A673 (cell line): ENCODE measurements around the gene VPS13D. TPM values are rescaled to one million over a fixed set of nuclear protein-coding genes. Genes with fewer than 3 reads are reported as not detected.
"Not testable (repeated sequence)": the region's sequence is repeated elsewhere in the genome, so short reads cannot be mapped to it uniquely, and the experiment has no call there.

Experiments used
- BruUV-seq: library from RNA; stranded (reverse); fragments of 400-500 nt; replicated peaks from 2 replicates; lab custom pipeline; 2021; lab: Mats Ljungman, UMichigan
- CTCF ChIA-PET: fragments of 300-600 bp; sonication (Branson Sonifier 250); formaldehyde crosslinking; loops from one replicate; lab custom pipeline; 2022; ENCODE audit warnings: antibody characterized with exemption; lab: Charles Lee
- POLR2A ChIA-PET: fragments of 300-600 bp; sonication (Branson Sonifier 250); formaldehyde crosslinking; loops from one replicate; lab custom pipeline; 2022; ENCODE audit warnings: antibody characterized with exemption; ENCODE audit not compliant: low non-redundant PET; lab: Charles Lee
- DNase-seq: peaks from one replicate; pipeline ENCODE4 v3.0.0-alpha.2; 2015; ENCODE audit warnings: low spot score
- H3K27ac ChIP-seq: fragments of 200-600 bp; sonication (generic); 2 replicates; pipeline ENCODE4 v1.5.1; 2016; ENCODE audit warnings: mixed run types, low read depth, mild to moderate bottlenecking, mixed read lengths, antibody characterized with exemption, low read length; ENCODE audit not compliant: poor library complexity, severe bottlenecking
- H3K27me3 ChIP-seq: fragments of 200-600 bp; sonication (generic); replicated peaks from 2 replicates; pipeline ENCODE4 v1.6.1; 2017; ENCODE audit warnings: mixed run types, low read depth, mild to moderate bottlenecking, mixed read lengths, antibody characterized with exemption, low read length; ENCODE audit not compliant: insufficient read depth, poor library complexity
- H3K36me3 ChIP-seq: fragments of 200-600 bp; sonication (generic); 2 replicates; pipeline ENCODE4 v1.6.1; 2016; ENCODE audit warnings: mixed run types, mild to moderate bottlenecking, mixed read lengths, antibody characterized with exemption, low read length; ENCODE audit not compliant: insufficient read depth, poor library complexity, severe bottlenecking
- H3K4me1 ChIP-seq: fragments of 200-600 bp; sonication (generic); 2 replicates; pipeline ENCODE4 v1.6.1; 2017; ENCODE audit warnings: mixed run types, mild to moderate bottlenecking, mixed read lengths, antibody characterized with exemption, low read length; ENCODE audit not compliant: insufficient read depth, poor library complexity, severe bottlenecking
- H3K4me3 ChIP-seq: fragments of 200-600 bp; sonication (generic); 2 replicates; pipeline ENCODE4 v1.5.1; 2016; ENCODE audit warnings: low read depth, mixed run types, mild to moderate bottlenecking, mixed read lengths, low read length; ENCODE audit not compliant: poor library complexity, severe bottlenecking
- H3K9me3 ChIP-seq: fragments of 200-600 bp; sonication (generic); 2 replicates; pipeline ENCODE4 v1.6.1; 2016; ENCODE audit warnings: mixed run types, low read depth, mild to moderate bottlenecking, mixed read lengths, antibody characterized with exemption, low read length; ENCODE audit not compliant: poor library complexity, severe bottlenecking
- EZH2 ChIP-seq: fragments of 200-600 bp; sonication (generic); IDR thresholded peaks from 2 replicates; pipeline ENCODE4 v1.6.1; 2017; ENCODE audit warnings: borderline replicate concordance, low read depth, mild to moderate bottlenecking, mixed read lengths, antibody characterized with exemption, low read length; ENCODE audit not compliant: poor library complexity, severe bottlenecking
- intact Hi-C: fragments of 100-400 bp; cut with micrococcal nuclease; formaldehyde crosslinking; loops from one replicate; pipeline ENCODE4 v1.10.0; 2022; ENCODE audit not compliant: unreplicated experiment
- total RNA-seq: library from RNA; stranded (reverse); gene quantifications from 2 replicates; pipeline ENCODE4 v1.2.3, GENCODE V29; 2021
- TF ChIP-seq, protein P1 (sequence below): fragments of 300-800, 200-600 bp; sonication (generic); conservative IDR thresholded peaks from 2 replicates; pipeline ENCODE4 v1.5.1; 2017; ENCODE audit warnings: low read depth, mild to moderate bottlenecking, antibody characterized with exemption, low read length, moderate library complexity, mixed read lengths

Gene VPS13D
- total RNA-seq, 1 experiment from 2014 or later: 32.5 TPM

DNA sequence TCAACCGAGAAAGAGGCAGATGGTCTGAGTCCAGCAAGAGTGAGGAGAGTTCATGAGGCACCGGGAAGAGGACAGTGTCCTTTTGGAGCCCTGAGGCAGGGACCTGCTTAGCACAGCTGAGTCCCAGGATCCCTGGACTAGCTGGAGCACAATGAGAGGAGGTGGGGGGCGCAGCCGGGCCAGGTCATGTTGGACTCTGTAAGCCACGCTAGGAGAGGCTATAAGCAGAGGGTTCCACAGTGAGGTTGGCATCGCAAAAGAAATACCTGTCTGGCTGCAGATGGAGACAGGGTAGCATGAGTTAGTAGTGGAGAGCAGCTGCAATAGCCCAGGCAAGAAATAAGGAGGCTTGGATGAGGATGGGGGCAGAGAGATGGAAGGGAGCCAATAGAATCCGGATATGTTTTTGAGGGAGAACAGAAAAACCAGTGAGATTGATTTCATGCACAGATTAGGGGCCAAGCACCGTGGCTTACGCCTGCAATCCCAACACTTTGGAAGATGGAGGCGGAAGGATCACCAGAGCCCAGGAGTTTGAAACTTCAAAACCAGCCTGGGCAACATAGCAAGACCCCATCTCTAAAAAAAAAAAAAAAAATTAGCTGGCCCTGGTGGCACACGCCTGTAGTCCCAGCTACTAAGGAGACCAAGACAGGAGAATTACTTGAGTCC, 290.0 kb downstream of the VPS13D start:
- Histone ChIP-seq H3K4me3 (no peak overlapping the region), H3K27me3 (no peaks in the 10 kb centered on the region), H3K36me3 (no peaks in the 10 kb centered on the region), H3K27ac (no peak overlapping the region), H3K4me1 (no peaks in the 10 kb centered on the region), H3K9me3 (no peaks in the 10 kb centered on the region)
- BruUV-seq: no TSS peak
- ChIA-PET CTCF (no interaction called here), POLR2A (no interaction called here)
- no peak for DNase-seq
- TF ChIP-seq, protein P1, sequence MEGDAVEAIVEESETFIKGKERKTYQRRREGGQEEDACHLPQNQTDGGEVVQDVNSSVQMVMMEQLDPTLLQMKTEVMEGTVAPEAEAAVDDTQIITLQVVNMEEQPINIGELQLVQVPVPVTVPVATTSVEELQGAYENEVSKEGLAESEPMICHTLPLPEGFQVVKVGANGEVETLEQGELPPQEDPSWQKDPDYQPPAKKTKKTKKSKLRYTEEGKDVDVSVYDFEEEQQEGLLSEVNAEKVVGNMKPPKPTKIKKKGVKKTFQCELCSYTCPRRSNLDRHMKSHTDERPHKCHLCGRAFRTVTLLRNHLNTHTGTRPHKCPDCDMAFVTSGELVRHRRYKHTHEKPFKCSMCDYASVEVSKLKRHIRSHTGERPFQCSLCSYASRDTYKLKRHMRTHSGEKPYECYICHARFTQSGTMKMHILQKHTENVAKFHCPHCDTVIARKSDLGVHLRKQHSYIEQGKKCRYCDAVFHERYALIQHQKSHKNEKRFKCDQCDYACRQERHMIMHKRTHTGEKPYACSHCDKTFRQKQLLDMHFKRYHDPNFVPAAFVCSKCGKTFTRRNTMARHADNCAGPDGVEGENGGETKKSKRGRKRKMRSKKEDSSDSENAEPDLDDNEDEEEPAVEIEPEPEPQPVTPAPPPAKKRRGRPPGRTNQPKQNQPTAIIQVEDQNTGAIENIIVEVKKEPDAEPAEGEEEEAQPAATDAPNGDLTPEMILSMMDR: no peak
- TF ChIP-seq EZH2: no peak
- intact Hi-C loops: no loop called here

DNA sequence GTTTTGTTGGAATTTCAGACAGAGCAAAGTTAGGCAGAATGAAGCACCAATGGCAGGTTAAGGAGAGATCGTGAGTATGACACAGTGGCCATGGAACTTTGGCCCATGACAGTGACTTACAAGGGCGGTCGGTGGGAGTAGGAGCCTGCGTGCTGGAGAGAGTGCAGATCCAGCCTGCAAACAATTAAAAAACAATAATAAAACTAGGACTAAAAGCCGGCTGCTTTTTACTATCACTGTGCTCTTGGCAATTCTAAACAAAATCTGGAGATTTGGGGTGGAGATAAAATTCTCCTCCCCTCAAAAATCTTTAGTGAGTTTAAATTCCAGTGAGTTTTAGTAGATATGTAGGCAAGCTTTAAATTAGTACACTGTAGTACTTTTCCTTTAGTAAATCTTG, 291.3 kb downstream of the VPS13D start:
- no TSS peak for BruUV-seq
- ChIA-PET POLR2A (no interaction called here), CTCF (no interaction called here)
- TF ChIP-seq, protein P1: no peak
- TF ChIP-seq EZH2: no peak
- Histone ChIP-seq H3K36me3 (no peaks in the 10 kb centered on the region), H3K27me3 (no peaks in the 10 kb centered on the region), H3K4me1 (no peaks in the 10 kb centered on the region), H3K4me3 (no peak overlapping the region), H3K27ac (no peak overlapping the region), H3K9me3 (no peaks in the 10 kb centered on the region)
- no peak for DNase-seq
- intact Hi-C loops: no loop called here

DNA sequence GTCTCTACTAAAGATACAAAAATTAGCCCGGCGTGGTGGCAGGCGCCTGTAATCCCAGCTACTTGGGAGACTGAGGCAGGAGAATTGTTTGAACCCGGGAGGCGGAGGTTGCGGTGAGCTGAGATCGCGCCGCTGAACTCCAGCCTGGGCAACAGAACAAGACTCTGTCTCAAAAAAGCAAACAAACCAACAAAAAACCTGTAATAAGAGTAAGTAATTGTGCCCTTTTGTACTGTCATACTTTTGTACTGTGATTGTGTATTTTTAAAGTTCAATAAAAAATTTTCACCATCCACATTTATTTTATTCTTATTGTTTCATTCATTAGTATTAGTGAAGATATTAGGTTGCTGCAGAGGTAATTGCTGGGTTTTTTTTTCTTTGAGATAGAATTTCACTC, 292.9 kb downstream of the VPS13D start:
- DNase-seq, H3K27me3 ChIP-seq, H3K36me3 ChIP-seq, CTCF ChIA-PET, H3K9me3 ChIP-seq, intact Hi-C loops, H3K4me3 ChIP-seq, H3K27ac ChIP-seq, H3K4me1 ChIP-seq, BruUV-seq, POLR2A ChIA-PET: not testable (repeated sequence)

DNA sequence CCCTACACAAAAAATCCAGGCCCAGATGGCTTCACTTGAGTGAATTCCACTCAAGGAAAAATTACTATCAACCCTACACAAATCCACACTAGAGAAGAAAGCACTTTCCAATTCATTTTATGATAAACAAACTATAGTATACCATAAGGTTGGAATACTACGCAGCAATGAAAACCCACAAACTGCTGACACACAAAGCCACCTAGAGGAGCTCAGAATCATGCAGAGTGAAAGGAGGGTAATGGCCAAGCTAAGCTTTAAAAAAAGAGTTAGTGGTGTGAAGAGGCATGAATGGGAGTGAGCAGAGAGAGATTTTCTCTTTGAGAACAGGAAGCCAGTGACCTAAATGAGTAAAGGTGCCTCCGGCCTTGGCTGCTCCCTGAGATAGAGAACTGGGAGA, 294.4 kb downstream of the VPS13D start:
- POLR2A ChIA-PET: no interaction called here
- intact Hi-C loops: no loop called here
- BruUV-seq: no TSS peak
- Histone ChIP-seq H3K4me3 (no peak overlapping the region), H3K27ac (no peak overlapping the region), H3K27me3 (no peaks in the 10 kb centered on the region), H3K4me1 (no peaks in the 10 kb centered on the region), H3K36me3 (no peaks in the 10 kb centered on the region), H3K9me3 (no peaks in the 10 kb centered on the region)
- CTCF ChIA-PET: no interaction called here
- no peak for DNase-seq
- TF ChIP-seq EZH2: no peak
- TF ChIP-seq, protein P1: no peak
